Fibroblast of the aortic adventitia (primary cell): ENCODE results near the gene EPSTI1. TPM values are rescaled to one million over a fixed set of nuclear protein-coding genes. Genes with fewer than 3 reads are reported as not detected.
A peak's percentile ranks its signal among the peaks of the same experiment; 100 is the strongest.

Experiments used
- DNase-seq: peaks from one replicate; pipeline ENCODE4 v3.0.0-alpha.2; 2010; ENCODE audit warnings: low read depth
- H3K4me3 ChIP-seq: 2 replicates; pipeline ENCODE4 v1.5.1; 2011; ENCODE audit warnings: low read depth, mild to moderate bottlenecking, control low read depth, low read length, moderate library complexity
- CTCF ChIP-seq: IDR thresholded peaks from 2 replicates; pipeline ENCODE4 v1.5.1; 2011; ENCODE audit warnings: mild to moderate bottlenecking, low read length, control low read depth, inconsistent platforms; ENCODE audit not compliant: insufficient read depth
- total RNA-seq: library from RNA; depleted of rRNA; stranded (reverse); fragments of >200 nt; gene quantifications from 2 replicates; pipeline ENCODE4 v1.2.3, GENCODE V29; 2012; ENCODE audit warnings: low replicate concordance

The EPSTI1 gene
- total RNA-seq, 1 donor, result 2.0 TPM

- DNase-seq, result peak; percentile 68
- TF ChIP-seq CTCF, result no peak
- H3K4me3 ChIP-seq, result no peak overlapping the region
Observed at GRCh38 chr13:42847891-42848663, 144.0 kb downstream of the EPSTI1 start.

GRCh38 chr13:42836930-42837690 lies 154.9 kb downstream of the EPSTI1 start:
- TF ChIP-seq CTCF, result peak; percentile 57
- peak; percentile 70 for DNase-seq
- H3K4me3 ChIP-seq, result no peak overlapping the region

Other genes with a start within 250 kb of the EPSTI1 start
- 0.25 TPM in 1 of 2 replicates, not detected in the other for gene FAM216B, start 210.7 kb downstream of the EPSTI1 start, total RNA-seq
- 11.2 and 18.7 TPM in 2 replicates for gene DNAJC15, start 31.3 kb upstream of the EPSTI1 start, total RNA-seq